A549 (cell line): ENCODE results near the gene PBRM1. TPM values are rescaled to one million over a fixed set of nuclear protein-coding genes. Genes with fewer than 3 reads are reported as not detected.
A peak's percentile ranks its signal among the peaks of the same experiment; 100 is the strongest.

ENCODE experiments used
- ATAC-seq, 2 experiments: fragments of 200-7000 bp in 1 of 2; fragments of >200 bp in 1 of 2; cut with Nextera tagmentation in 1 of 2; cut with Tn5 transposase in 1 of 2; 3 replicates each; pipeline versions ENCODE4 v1.8.0 to v1.9.1; 2018 to 2020; ENCODE audit warnings: mild to moderate bottlenecking in 1 of 2, moderate library complexity in 1 of 2
- CTCF ChIA-PET: fragments of 300-600 bp; sonication (Branson Sonifier 250); formaldehyde crosslinking; extraction: SDS; loops from one replicate; lab custom pipeline; 2021; ENCODE audit warnings: antibody characterized with exemption, inconsistent platforms; lab: Yijun Ruan, JAX
- POLR2A ChIA-PET: fragments of 350-600 bp; formaldehyde crosslinking; extraction: SDS; loops from one replicate; lab custom pipeline; 2021; ENCODE audit warnings: antibody characterized with exemption, inconsistent platforms; lab: Yijun Ruan, JAX
- DNase-seq, 2 experiments: peaks; one replicate each; pipeline versions ENCODE4 v3.0.0 to v3.0.0-alpha.2; 2011 to 2016; ENCODE audit warnings: low read depth in 1 of 2, low spot score in 1 of 2
- FAIRE-seq: peaks from 2 replicates; lab custom pipeline; 2011; peaks lifted over from hg19 to GRCh38; lab: Jason Lieb, UNC
- H3K27ac ChIP-seq, 2 experiments: fragments of >200 bp; sonication (Bioruptor Twin); formaldehyde crosslinking; 3 replicates each; pipeline ENCODE4 v1.5.1; 2016 to 2017
- H3K4me1 ChIP-seq: fragments of >200 bp; sonication (Bioruptor Twin); formaldehyde crosslinking; 3 replicates; pipeline ENCODE4 v1.6.1; 2016
- H3K4me2 ChIP-seq: fragments of >200 bp; sonication (Bioruptor Twin); formaldehyde crosslinking; 3 replicates; pipeline ENCODE4 v1.6.1; 2016
- H3K4me3 ChIP-seq: fragments of >200 bp; sonication (Bioruptor Twin); formaldehyde crosslinking; 3 replicates; pipeline ENCODE4 v1.5.1; 2016
- H3K9me3 ChIP-seq: fragments of >200 bp; sonication (Bioruptor Twin); formaldehyde crosslinking; 3 replicates; pipeline ENCODE4 v1.6.1; 2016
- ATOH8 ChIP-seq: fragments of 250-450 bp; sonication (Bioruptor Pico); IDR thresholded peaks from 2 replicates; pipeline ENCODE4 v1.5.0; 2020; ENCODE audit warnings: low read depth, mild to moderate bottlenecking, moderate library complexity
- BCL3 ChIP-seq: fragments of >200 bp; sonication (Bioruptor Twin); formaldehyde crosslinking; IDR thresholded peaks from 3 replicates; pipeline ENCODE4 v1.6.1; 2016
- CEBPB ChIP-seq, 2 experiments: fragments of >200 bp in 1 of 2; sonication (Bioruptor Twin) in 1 of 2; formaldehyde crosslinking in 1 of 2; IDR thresholded peaks; 2 replicates each; pipeline ENCODE4 v1.6.1; 2012 to 2016
- CHD2 ChIP-seq: fragments of 150-350 bp; IDR thresholded peaks from 2 replicates; pipeline ENCODE4 v1.6.1; 2014; ENCODE audit warnings: low read length; ENCODE audit not compliant: partially characterized antibody
- CHD4 ChIP-seq: fragments of 200-600 bp; sonication (generic); IDR thresholded peaks from 2 replicates; pipeline ENCODE4 v1.6.1; 2016; ENCODE audit warnings: antibody characterized with exemption, mild to moderate bottlenecking, borderline replicate concordance
- EHF ChIP-seq: fragments of 250-450 bp; sonication (Bioruptor Pico); IDR thresholded peaks from 2 replicates; pipeline ENCODE4 v1.5.0; 2020; ENCODE audit warnings: mild to moderate bottlenecking
- GATA3 ChIP-seq: IDR thresholded peaks from 2 replicates; pipeline ENCODE4 v1.6.1; 2012; ENCODE audit warnings: borderline replicate concordance
- HES2 ChIP-seq: fragments of >200 bp; sonication (Bioruptor Twin); formaldehyde crosslinking; IDR thresholded peaks from 2 replicates; pipeline ENCODE4 v1.6.1; 2016
- HOXB13 ChIP-seq: fragments of 250-450 bp; sonication (Bioruptor Pico); IDR thresholded peaks from 2 replicates; pipeline ENCODE4 v1.5.0; 2020; ENCODE audit warnings: low read depth, mild to moderate bottlenecking, moderate library complexity
- HOXB5 ChIP-seq: fragments of 250-450 bp; sonication (Bioruptor Pico); IDR thresholded peaks from 2 replicates; pipeline ENCODE4 v1.5.0; 2020; ENCODE audit warnings: mild to moderate bottlenecking, moderate library complexity
- JUN ChIP-seq, 2 experiments: fragments of >200 bp; sonication (Bioruptor Twin); formaldehyde crosslinking; IDR thresholded peaks; 2 replicates in 1 of 2; 3 replicates in 1 of 2; pipeline ENCODE4 v1.6.1; 2016 to 2017
- KDM5A ChIP-seq: fragments of 200-600 bp; sonication (generic); IDR thresholded peaks from 2 replicates; pipeline ENCODE4 v1.6.1; 2016; ENCODE audit warnings: antibody characterized with exemption, mild to moderate bottlenecking
- MAFK ChIP-seq: fragments of 450-650 bp; IDR thresholded peaks from 2 replicates; pipeline ENCODE4 v1.6.1; 2014; ENCODE audit not compliant: partially characterized antibody
- MAX ChIP-seq: IDR thresholded peaks from 2 replicates; pipeline ENCODE4 v1.6.1; 2012
- MAZ ChIP-seq: fragments of 150-350 bp; IDR thresholded peaks from 2 replicates; pipeline ENCODE4 v1.6.1; 2014; ENCODE audit warnings: antibody characterized with exemption, low read depth, low read length, borderline replicate concordance
- MYC ChIP-seq: IDR thresholded peaks from 2 replicates; pipeline ENCODE4 v1.6.1; 2012; ENCODE audit warnings: mild to moderate bottlenecking, inconsistent platforms, low read length, improper control_type of control experiment, borderline replicate concordance
- PHF8 ChIP-seq: fragments of 200-600 bp; sonication (generic); IDR thresholded peaks from 2 replicates; pipeline ENCODE4 v1.6.1; 2016; ENCODE audit warnings: low read depth, mild to moderate bottlenecking, antibody characterized with exemption, moderate library complexity, borderline replicate concordance
- POLR2A ChIP-seq: IDR thresholded peaks from 2 replicates; pipeline ENCODE4 v1.6.1; 2012; ENCODE audit warnings: mild to moderate bottlenecking, low read length
- RFX5 ChIP-seq: fragments of 450-650 bp; IDR thresholded peaks from 2 replicates; pipeline ENCODE4 v1.7.1; 2014; ENCODE audit warnings: antibody characterized with exemption, mild to moderate bottlenecking, moderate library complexity
- SMC3 ChIP-seq: fragments of >200 bp; sonication (Bioruptor Twin); formaldehyde crosslinking; IDR thresholded peaks from 3 replicates; pipeline ENCODE4 v1.6.1; 2018; ENCODE audit warnings: inconsistent platforms
- USF2 ChIP-seq: fragments of 450-650 bp; IDR thresholded peaks from 2 replicates; pipeline ENCODE4 v1.6.1; 2014; ENCODE audit warnings: antibody characterized with exemption
- ZC3H11A ChIP-seq: fragments of 450-650 bp; IDR thresholded peaks from 2 replicates; pipeline ENCODE4 v1.6.1; 2014; ENCODE audit warnings: antibody characterized with exemption, mild to moderate bottlenecking
- ZNF302 ChIP-seq: fragments of 250-450 bp; sonication (Bioruptor Pico); IDR thresholded peaks from 2 replicates; pipeline ENCODE4 v1.9.0; 2021; ENCODE audit warnings: inconsistent platforms, mild to moderate bottlenecking, moderate library complexity
- WGBS: methylation state at CpG from one replicate; pipeline ENCODE4 v1.1.6; 2017; ENCODE audit errors: missing lambda C conversion rate; 5-methylcytosine and 5-hydroxymethylcytosine counted together
- polyA plus RNA-seq, 4 experiments: library from polyadenylated mRNA; depleted of rRNA in 3 of 4; stranded (reverse); fragments of >200 nt; fragmentation: RNase III in 1 of 4; extraction: RNeasy Plus Mini Kit Qiagen cat#74134 plus additional on column Dnase treatment in 1 of 4; gene quantifications; 2 replicates in 3 of 4; 3 replicates in 1 of 4; pipeline ENCODE4 v1.2.3, GENCODE V29; 2011 to 2017
- TF ChIP-seq, protein P1 (sequence below): fragments of 200-600 bp; sonication (generic); IDR thresholded peaks from 2 replicates; pipeline ENCODE4 v1.6.1; 2016; ENCODE audit warnings: antibody characterized with exemption, mild to moderate bottlenecking, moderate library complexity

PBRM1 gene
- polyA plus RNA-seq, 2 of the 4 experiments (the other 2 are of a cell fraction) = 15.0 to 21.6 TPM

GRCh38 chr3:52537165-52537620, 148.5 kb downstream of the PBRM1 start:
- CTCF ChIA-PET = no interaction called here
- WGBS = 5% methylated on average over 6 of the region's 6 CpGs
- no peak for FAIRE-seq

GRCh38 chr3:52536369-52537164, 149.1 kb downstream of the PBRM1 start, which contains the start of gene UQCC5:
TSS of gene UQCC5 (plus strand) at chr3:52536605. CDS start at chr3:52536756, 151 bp downstream.
- TF ChIP-seq HOXB5 (CRISPR knock-in tag) (no peak), ZNF302 (no peak), MAX (peak; percentile 56; the same call in 1 of the 2 replicates), JUN (IDR thresholded peaks at IDR 0.05) (peak; percentile 68 to 74; a peak in 3 of 5 replicates), SMC3 (no peak), KDM5A (no peak), POLR2A (peak; percentile 95), USF2 (peak; percentile 89), CHD2 (peak; percentile 60), MYC (peak; percentile 53), RFX5 (peak; percentile 26; the same call in 1 of the 2 replicates), PHF8 (peak; percentile 62), ZC3H11A (no peak), BCL3 (peak; percentile 70; the same call in 2 of the 3 replicates), MAFK (no peak), CHD4 (no peak)
- TF ChIP-seq, protein P1, sequence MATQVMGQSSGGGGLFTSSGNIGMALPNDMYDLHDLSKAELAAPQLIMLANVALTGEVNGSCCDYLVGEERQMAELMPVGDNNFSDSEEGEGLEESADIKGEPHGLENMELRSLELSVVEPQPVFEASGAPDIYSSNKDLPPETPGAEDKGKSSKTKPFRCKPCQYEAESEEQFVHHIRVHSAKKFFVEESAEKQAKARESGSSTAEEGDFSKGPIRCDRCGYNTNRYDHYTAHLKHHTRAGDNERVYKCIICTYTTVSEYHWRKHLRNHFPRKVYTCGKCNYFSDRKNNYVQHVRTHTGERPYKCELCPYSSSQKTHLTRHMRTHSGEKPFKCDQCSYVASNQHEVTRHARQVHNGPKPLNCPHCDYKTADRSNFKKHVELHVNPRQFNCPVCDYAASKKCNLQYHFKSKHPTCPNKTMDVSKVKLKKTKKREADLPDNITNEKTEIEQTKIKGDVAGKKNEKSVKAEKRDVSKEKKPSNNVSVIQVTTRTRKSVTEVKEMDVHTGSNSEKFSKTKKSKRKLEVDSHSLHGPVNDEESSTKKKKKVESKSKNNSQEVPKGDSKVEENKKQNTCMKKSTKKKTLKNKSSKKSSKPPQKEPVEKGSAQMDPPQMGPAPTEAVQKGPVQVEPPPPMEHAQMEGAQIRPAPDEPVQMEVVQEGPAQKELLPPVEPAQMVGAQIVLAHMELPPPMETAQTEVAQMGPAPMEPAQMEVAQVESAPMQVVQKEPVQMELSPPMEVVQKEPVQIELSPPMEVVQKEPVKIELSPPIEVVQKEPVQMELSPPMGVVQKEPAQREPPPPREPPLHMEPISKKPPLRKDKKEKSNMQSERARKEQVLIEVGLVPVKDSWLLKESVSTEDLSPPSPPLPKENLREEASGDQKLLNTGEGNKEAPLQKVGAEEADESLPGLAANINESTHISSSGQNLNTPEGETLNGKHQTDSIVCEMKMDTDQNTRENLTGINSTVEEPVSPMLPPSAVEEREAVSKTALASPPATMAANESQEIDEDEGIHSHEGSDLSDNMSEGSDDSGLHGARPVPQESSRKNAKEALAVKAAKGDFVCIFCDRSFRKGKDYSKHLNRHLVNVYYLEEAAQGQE = peak; percentile 65
- POLR2A ChIA-PET = interaction anchor here (0.5 to 1.0 kb wide), 7 partner anchors 10 to 157 kb away, joined by 3 to 7 read pairs (median 3); no protein-coding TSS in a partner anchor
- Histone ChIP-seq H3K27ac (peak within 1 kb of the TSS; percentile 86 to 95), H3K4me3 (peak within 1 kb of the TSS; percentile 73), H3K4me1 (peaks cover 26% of the 10 kb centered on the region), H3K9me3 (no peaks in the 10 kb centered on the region), H3K4me2 (peak within 1 kb of the TSS; percentile 85)
- CTCF ChIA-PET = interaction anchor here (0.8 to 1.0 kb wide), 2 partner anchors 14 to 64 kb away, joined by 3 to 6 read pairs; no protein-coding TSS in a partner anchor
- FAIRE-seq = no peak
- DNase-seq = peak; percentile 89 to 97
- WGBS = under 1% methylated on average over 32 of the region's 65 CpGs
- ATAC-seq = peak; percentile 85 to 95

More at GRCh38 chr3:52537165-52537620, 148.5 kb downstream of the PBRM1 start:
- Histone ChIP-seq H3K9me3 (no peaks in the 10 kb centered on the region), H3K4me3 (peak overlapping the region; percentile 73), H3K27ac (peak overlapping the region; percentile 86 to 95), H3K4me1 (peaks cover 20% of the 10 kb centered on the region), H3K4me2 (peak overlapping the region; percentile 85)
- no peak for DNase-seq
- ATAC-seq = peak in 1 of 2 experiments; percentile 3; a peak in 2 of 6 replicates
- TF ChIP-seq EHF (CRISPR knock-in tag) (no peak), ATOH8 (CRISPR knock-in tag) (no peak), MYC (no peak), SMC3 (no peak), GATA3 (no peak), MAZ (no peak), HOXB13 (CRISPR knock-in tag) (no peak), HES2 (no peak), JUN (IDR thresholded peaks at IDR 0.05) (no peak), CEBPB (IDR thresholded peaks at IDR 0.05) (no peak)
- POLR2A ChIA-PET = no interaction called here
